Lung (tissue), 12 donors: ENCODE measurements around the gene GARNL3. TPM values are rescaled to one million over a fixed set of nuclear protein-coding genes. Genes with fewer than 3 reads are reported as not detected.

Experiments
- ATAC-seq: fragments of 200-7000 bp; cut with Tn5 transposase; one replicate; pipeline ENCODE4 v1.9.1; 2020; ENCODE audit warnings: moderate number of reproducible peaks; ENCODE audit not compliant: insufficient read depth, low FRiP score
- DNase-seq, 3 donors: peaks; one replicate each; pipeline ENCODE4 v3.0.0-alpha.2; 2013 to 2017
- H3K27ac ChIP-seq, 2 donors: one replicate each; pipeline ENCODE4 v1.5.1; 2013; ENCODE audit warnings: mild to moderate bottlenecking in 2 of 2, moderate library complexity in 2 of 2, control low read depth in 1 of 2, inconsistent platforms in 1 of 2, low read depth in 1 of 2, low read length in 1 of 2
- H3K27me3 ChIP-seq, 3 donors: one replicate each; pipeline ENCODE4 v1.5.1; 2013; ENCODE audit warnings: low read length in 2 of 3; ENCODE audit not compliant: control insufficient read depth in 3 of 3, insufficient read depth in 3 of 3
- H3K36me3 ChIP-seq, 4 donors: one replicate each; pipeline ENCODE4 v1.5.1; 2013; ENCODE audit warnings: low read length in 4 of 4, mild to moderate bottlenecking in 1 of 4, moderate library complexity in 1 of 4; ENCODE audit not compliant: control insufficient read depth in 4 of 4, insufficient read depth in 4 of 4
- H3K4me1 ChIP-seq, 5 donors: one replicate each; pipeline ENCODE4 v1.5.1; 2013; ENCODE audit warnings: low read length in 5 of 5, mild to moderate bottlenecking in 2 of 5, moderate library complexity in 1 of 5; ENCODE audit not compliant: control insufficient read depth in 5 of 5, insufficient read depth in 5 of 5
- H3K4me3 ChIP-seq: one replicate; pipeline ENCODE4 v1.5.1; 2013; ENCODE audit warnings: mild to moderate bottlenecking, control low read depth, moderate library complexity
- H3K9ac ChIP-seq, 2 donors: one replicate each; pipeline ENCODE4 v1.5.1; 2013; ENCODE audit warnings: low read length in 2 of 2, control low read depth in 1 of 2; ENCODE audit not compliant: insufficient read depth in 1 of 2
- H3K9me3 ChIP-seq, 4 donors: one replicate each; pipeline ENCODE4 v1.5.1; 2013; ENCODE audit warnings: low read length in 3 of 4, mild to moderate bottlenecking in 1 of 4, moderate library complexity in 1 of 4; ENCODE audit not compliant: control insufficient read depth in 4 of 4, insufficient read depth in 3 of 4
- WGBS, 2 donors: extraction: QIAGEN DNeasy Blood & Tissue Kit; methylation state at CpG; one replicate each; pipeline ENCODE4 v1.1.7; 2013; 5-methylcytosine and 5-hydroxymethylcytosine counted together
- polyA plus RNA-seq, 2 donors: library from polyadenylated mRNA; stranded (reverse); fragments of 200-250 nt; gene quantifications; one replicate each; pipeline ENCODE4 v1.2.1, GENCODE V29; 2013
- total RNA-seq, 2 donors: library from RNA; depleted of rRNA in 1 of 2; stranded (reverse); fragments of >200 nt in 1 of 2; gene quantifications; one replicate each; pipeline ENCODE4 v1.2.1, GENCODE V29; 2014 to 2021
- TF ChIP-seq, protein P1 (sequence below): IDR thresholded peaks from 2 replicates; pipeline ENCODE4 v1.5.1; 2012; ENCODE audit warnings: mild to moderate bottlenecking; ENCODE audit errors: control extremely low read depth, extremely low read depth
- donor health status: control.
- donor health status: control.
- donor health status: Bipolar disorder and iron deficiency.
- donor health status: healthy.
- donor health status: DM: yes; HTN: yes; CAD: no.

GARNL3 gene
- total and polyA plus RNA-seq, 4 donors: 1.5 to 31.1 (median 4.4) TPM

GRCh38 chr9:127318651-127319167 lies 54.1 kb downstream of the GARNL3 start:
- DNase-seq: no peak
- Histone ChIP-seq H3K27me3 (no peaks in the 10 kb centered on the region), H3K9ac (no peak overlapping the region), H3K4me1 (peaks cover 0 to 5% (median 0%) of the 10 kb centered on the region in 5 donors), H3K4me3 (no peak overlapping the region), H3K36me3 (peaks cover 0 to 13% (median 5%) of the 10 kb centered on the region in 4 donors), H3K27ac (peak overlapping the region; percentile 3 to 45), H3K9me3 (no peaks in the 10 kb centered on the region)
- TF ChIP-seq, protein P1, sequence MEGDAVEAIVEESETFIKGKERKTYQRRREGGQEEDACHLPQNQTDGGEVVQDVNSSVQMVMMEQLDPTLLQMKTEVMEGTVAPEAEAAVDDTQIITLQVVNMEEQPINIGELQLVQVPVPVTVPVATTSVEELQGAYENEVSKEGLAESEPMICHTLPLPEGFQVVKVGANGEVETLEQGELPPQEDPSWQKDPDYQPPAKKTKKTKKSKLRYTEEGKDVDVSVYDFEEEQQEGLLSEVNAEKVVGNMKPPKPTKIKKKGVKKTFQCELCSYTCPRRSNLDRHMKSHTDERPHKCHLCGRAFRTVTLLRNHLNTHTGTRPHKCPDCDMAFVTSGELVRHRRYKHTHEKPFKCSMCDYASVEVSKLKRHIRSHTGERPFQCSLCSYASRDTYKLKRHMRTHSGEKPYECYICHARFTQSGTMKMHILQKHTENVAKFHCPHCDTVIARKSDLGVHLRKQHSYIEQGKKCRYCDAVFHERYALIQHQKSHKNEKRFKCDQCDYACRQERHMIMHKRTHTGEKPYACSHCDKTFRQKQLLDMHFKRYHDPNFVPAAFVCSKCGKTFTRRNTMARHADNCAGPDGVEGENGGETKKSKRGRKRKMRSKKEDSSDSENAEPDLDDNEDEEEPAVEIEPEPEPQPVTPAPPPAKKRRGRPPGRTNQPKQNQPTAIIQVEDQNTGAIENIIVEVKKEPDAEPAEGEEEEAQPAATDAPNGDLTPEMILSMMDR: no peak
- WGBS, 2 donors: 61 to 63% methylated on average over 5 of the region's 5 CpGs
- ATAC-seq: no peak

- Histone ChIP-seq H3K27ac (peak overlapping the region in 1 of 2 donors; percentile 45), H3K9ac (no peak overlapping the region), H3K9me3 (no peaks in the 10 kb centered on the region), H3K27me3 (no peaks in the 10 kb centered on the region), H3K36me3 (peaks cover 0 to 9% (median 6%) of the 10 kb centered on the region in 4 donors), H3K4me1 (peaks cover 0 to 5% (median 0%) of the 10 kb centered on the region in 5 donors), H3K4me3 (no peak overlapping the region)
- ATAC-seq (no peak), DNase-seq (no peak)
- 52 to 57% methylated on average over 2 of the region's 2 CpGs for WGBS, 2 donors
- TF ChIP-seq, protein P1: no peak
Measured at GRCh38 chr9:127319366-127320114, 55.0 kb downstream of the GARNL3 start.

DNA sequence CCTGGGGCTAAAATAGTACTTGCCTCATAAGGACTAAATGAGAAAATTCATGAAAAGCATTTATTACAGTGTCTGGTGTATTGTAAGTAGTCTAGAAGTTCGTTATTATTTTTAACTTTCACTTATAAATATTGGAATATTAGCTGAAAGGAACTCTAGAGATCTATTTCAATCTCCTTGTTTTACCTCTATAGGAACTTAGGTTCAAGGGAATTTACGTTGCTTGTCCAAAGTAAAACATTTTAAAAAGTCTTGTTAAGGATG lies 55.5 kb downstream of the GARNL3 start:
- no peak overlapping the region for H3K27ac ChIP-seq
- WGBS, 2 donors: 52 to 61% methylated on average over 2 of the region's 2 CpGs
- H3K9ac ChIP-seq: no peak overlapping the region
- peaks cover 0 to 5% (median 0%) of the 10 kb centered on the region in 5 donors for H3K4me1 ChIP-seq
- no peaks in the 10 kb centered on the region for H3K9me3 ChIP-seq
- TF ChIP-seq, protein P1: no peak
- no peaks in the 10 kb centered on the region for H3K27me3 ChIP-seq
- no peak for ATAC-seq
- H3K4me3 ChIP-seq: no peak overlapping the region
- DNase-seq: no peak
- H3K36me3 ChIP-seq: peaks cover 0 to 9% (median 6%) of the 10 kb centered on the region in 4 donors
